Spinal cord (tissue), 10 donors: ENCODE results near the gene CA6. TPM values are rescaled to one million over a fixed set of nuclear protein-coding genes. Genes with fewer than 3 reads are reported as not detected.
"Not testable (repeated sequence)": the region's sequence is repeated elsewhere in the genome, so short reads cannot be mapped to it uniquely, and the experiment has no call there.

Experiments
- DNase-seq, 6 donors: peaks; one replicate each; pipeline versions ENCODE4 v3.0.0 to v3.0.0-alpha.2; 2013 to 2015; ENCODE audit warnings: low spot score in 6 of 6, low read depth in 4 of 6
- H3K27ac ChIP-seq: one replicate; pipeline ENCODE4 v1.5.1; 2013; ENCODE audit warnings: low read depth, low read length, control low read depth
- H3K27me3 ChIP-seq: one replicate; pipeline ENCODE4 v1.6.1; 2013; ENCODE audit warnings: low read length; ENCODE audit not compliant: control insufficient read depth, insufficient read depth
- H3K36me3 ChIP-seq: one replicate; pipeline ENCODE4 v1.6.1; 2013; ENCODE audit warnings: low read length; ENCODE audit not compliant: control insufficient read depth, insufficient read depth
- H3K4me1 ChIP-seq: one replicate; pipeline ENCODE4 v1.6.1; 2013; ENCODE audit warnings: low read length; ENCODE audit not compliant: control insufficient read depth, insufficient read depth
- H3K4me3 ChIP-seq: one replicate; pipeline ENCODE4 v1.5.1; 2013; ENCODE audit warnings: low read depth, low read length, control low read depth
- H3K9me3 ChIP-seq: one replicate; pipeline ENCODE4 v1.6.1; 2013; ENCODE audit warnings: low read length; ENCODE audit not compliant: control insufficient read depth, insufficient read depth
- WGBS: methylation state at CpG from one replicate; pipeline ENCODE4 v1.1.5; 2013; ENCODE audit warnings: missing lambda C conversion rate; ENCODE audit not compliant: insufficient coverage; 5-methylcytosine and 5-hydroxymethylcytosine counted together
- polyA plus RNA-seq, 2 donors: library from polyadenylated mRNA; unstranded; fragments of 120-200 nt; gene quantifications; one replicate each; pipeline ENCODE4 v1.2.1, GENCODE V29; 2013; ENCODE audit not compliant: insufficient read length in 2 of 2
- total RNA-seq, 2 donors: library from RNA; depleted of rRNA in 1 of 2; stranded (reverse); fragments of 120-200 nt in 1 of 2; fragments of >200 nt in 1 of 2; gene quantifications; one replicate each; pipeline versions ENCODE4 v1.2.3 to v1.2.4, GENCODE V29; 2013 to 2014
- donor health status: healthy.

The CA6 gene
- total and polyA plus RNA-seq, 4 donors, result 0.30 TPM; not detected in 3

GRCh38 chr1:8908388-8909151 lies 37.1 kb upstream of the CA6 start:
- WGBS, result 47% methylated on average over 12 of the region's 18 CpGs
- H3K27ac ChIP-seq, result no peak overlapping the region
- no peaks in the 10 kb centered on the region for H3K27me3 ChIP-seq
- H3K4me3 ChIP-seq, result no peak overlapping the region
- peaks cover 4% of the 10 kb centered on the region for H3K4me1 ChIP-seq
- peak in 1 of 6 donors; percentile 19 for DNase-seq
- no peaks in the 10 kb centered on the region for H3K36me3 ChIP-seq
- no peaks in the 10 kb centered on the region for H3K9me3 ChIP-seq

DNA sequence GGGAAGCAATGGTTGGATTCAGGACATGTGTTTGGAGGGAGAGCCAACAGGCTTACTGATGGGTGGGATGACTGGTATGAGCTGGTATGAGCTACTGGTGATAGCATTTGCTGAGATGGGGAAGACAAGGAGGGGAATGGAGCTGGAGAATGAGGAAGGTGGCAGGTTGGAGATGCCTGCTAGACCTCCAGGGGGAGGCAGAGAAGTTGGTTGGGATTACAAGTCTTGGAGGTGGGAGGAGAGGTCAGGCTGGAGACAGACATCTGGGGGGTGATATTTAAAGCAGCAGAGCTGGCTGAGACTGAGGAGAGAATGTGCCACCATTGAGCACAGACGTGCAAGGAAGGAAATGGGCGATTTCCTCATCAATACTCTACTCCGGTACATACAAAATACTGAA lies 35.3 kb upstream of the CA6 start:
- Histone ChIP-seq H3K27ac (no peak overlapping the region), H3K4me3 (no peak overlapping the region), H3K27me3 (no peaks in the 10 kb centered on the region), H3K9me3 (no peaks in the 10 kb centered on the region), H3K4me1 (peaks cover 7% of the 10 kb centered on the region), H3K36me3 (no peaks in the 10 kb centered on the region)
- DNase-seq, result no peak
- WGBS, result no CpG with 5 or more reads among the region's 3 CpGs

DNA sequence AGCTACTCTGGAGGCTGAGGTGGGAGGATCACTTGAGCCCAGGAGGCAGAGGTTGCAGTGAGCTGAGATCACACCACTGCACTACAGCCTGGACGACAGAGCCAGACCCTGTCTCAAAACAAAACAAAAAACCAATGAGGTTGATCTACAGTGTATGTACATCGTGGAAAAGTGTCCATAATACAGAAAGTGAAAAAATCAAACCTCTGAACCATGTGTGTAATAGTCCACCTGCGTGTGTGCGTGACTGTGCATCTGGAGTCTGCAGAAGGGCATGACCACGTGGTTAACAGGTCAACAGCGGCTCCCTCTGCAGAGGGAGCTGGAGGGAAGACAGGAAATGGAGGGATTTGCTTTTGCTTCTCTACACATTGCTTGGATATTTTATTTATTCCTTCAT lies 34.8 kb upstream of the CA6 start:
- H3K27me3 ChIP-seq, result no peaks in the 10 kb centered on the region
- no peaks in the 10 kb centered on the region for H3K9me3 ChIP-seq
- H3K4me3 ChIP-seq, result no peak overlapping the region
- 90% methylated on average over 4 of the region's 6 CpGs for WGBS
- peaks cover 7% of the 10 kb centered on the region for H3K4me1 ChIP-seq
- H3K27ac ChIP-seq, result no peak overlapping the region
- no peaks in the 10 kb centered on the region for H3K36me3 ChIP-seq
- DNase-seq, result no peak

GRCh38 chr1:8911416-8912309 lies 34.0 kb upstream of the CA6 start:
- Histone ChIP-seq H3K27ac (no peak overlapping the region), H3K9me3 (no peaks in the 10 kb centered on the region), H3K36me3 (no peaks in the 10 kb centered on the region), H3K4me1 (peaks cover 7% of the 10 kb centered on the region), H3K4me3 (no peak overlapping the region), H3K27me3 (no peaks in the 10 kb centered on the region)
- no peak for DNase-seq
- WGBS, result 93% methylated on average over 1 of the region's 17 CpGs

DNA sequence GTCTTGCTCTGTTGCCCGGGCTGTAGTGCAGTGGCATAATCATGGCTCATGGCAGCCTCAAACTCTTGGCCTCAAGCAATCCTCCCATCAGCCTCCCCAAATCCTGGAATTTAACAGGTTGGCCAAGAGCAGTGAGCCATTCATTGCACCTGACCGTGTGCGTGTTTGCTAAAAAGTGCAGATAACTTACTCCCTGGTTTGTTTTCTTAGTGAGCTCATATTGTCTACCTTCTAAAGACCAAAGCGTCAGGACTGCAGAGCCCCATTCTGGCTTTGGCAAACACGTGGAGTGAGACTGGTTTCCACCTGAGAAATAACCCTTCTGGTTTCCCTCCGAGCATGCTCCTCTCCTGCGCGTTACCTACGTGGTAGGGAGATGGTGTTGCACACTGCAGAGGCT lies 32.2 kb upstream of the CA6 start:
- Histone ChIP-seq H3K27ac (no peak overlapping the region), H3K36me3 (no peaks in the 10 kb centered on the region), H3K27me3 (no peaks in the 10 kb centered on the region), H3K9me3 (no peaks in the 10 kb centered on the region), H3K4me3 (no peak overlapping the region), H3K4me1 (peaks cover 7% of the 10 kb centered on the region)
- WGBS, result 93% methylated on average over 5 of the region's 9 CpGs
- DNase-seq, result no peak

- no peaks in the 10 kb centered on the region for H3K36me3 ChIP-seq
- H3K27ac ChIP-seq, result no peak overlapping the region
- peak in 1 of 6 donors; percentile 48 for DNase-seq
- H3K27me3 ChIP-seq, result no peaks in the 10 kb centered on the region
- H3K9me3 ChIP-seq, result no peaks in the 10 kb centered on the region
- H3K4me3 ChIP-seq, result no peak overlapping the region
- peaks cover 7% of the 10 kb centered on the region for H3K4me1 ChIP-seq
- 76% methylated on average over 4 of the region's 7 CpGs for WGBS
Observed at GRCh38 chr1:8914466-8914865, 31.2 kb upstream of the CA6 start.

- peak in 2 of 6 donors; percentile 30 to 49 for DNase-seq
- WGBS, result no CpG with 5 or more reads among the region's 3 CpGs
- Histone ChIP-seq H3K4me1 (peaks cover 7% of the 10 kb centered on the region), H3K4me3 (no peak overlapping the region), H3K27ac (no peak overlapping the region), H3K9me3 (no peaks in the 10 kb centered on the region), H3K36me3 (no peaks in the 10 kb centered on the region), H3K27me3 (no peaks in the 10 kb centered on the region)
Observed at GRCh38 chr1:8915446-8915845, 30.2 kb upstream of the CA6 start.

GRCh38 chr1:8917536-8917935 lies 28.1 kb upstream of the CA6 start:
- WGBS, result 90% methylated on average over 8 of the region's 10 CpGs
- H3K4me1 ChIP-seq, H3K27me3 ChIP-seq, H3K9me3 ChIP-seq, H3K27ac ChIP-seq, H3K36me3 ChIP-seq, H3K4me3 ChIP-seq, DNase-seq: not testable (repeated sequence)

DNA sequence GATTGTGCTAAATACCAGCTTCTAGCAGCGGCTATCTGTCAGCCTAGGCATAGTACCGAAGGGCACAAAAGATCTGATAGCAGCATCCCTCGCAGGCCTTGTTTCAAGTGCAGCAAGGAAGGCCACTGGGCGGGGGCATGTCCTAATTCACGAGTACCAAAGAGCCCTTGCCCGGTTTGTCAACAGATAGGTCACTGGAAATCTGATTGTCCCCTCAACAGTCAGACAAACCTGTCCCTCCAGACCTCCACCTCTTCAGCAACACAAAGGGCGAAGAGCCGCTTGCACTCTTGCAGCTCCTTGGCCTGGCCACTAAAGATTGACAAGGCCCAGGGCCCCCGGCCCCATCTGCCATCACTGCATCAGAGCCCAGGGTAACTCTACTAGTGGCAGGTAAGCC lies 22.7 kb upstream of the CA6 start:
- Histone ChIP-seq H3K9me3 (no peaks in the 10 kb centered on the region), H3K27me3 (no peaks in the 10 kb centered on the region), H3K27ac (no peak overlapping the region), H3K4me1 (no peaks in the 10 kb centered on the region), H3K4me3 (no peak overlapping the region), H3K36me3 (no peaks in the 10 kb centered on the region)
- 97% methylated on average over 9 of the region's 9 CpGs for WGBS
- DNase-seq, result no peak
